Measurements from ENCODE around the gene SNX25.

DNA sequence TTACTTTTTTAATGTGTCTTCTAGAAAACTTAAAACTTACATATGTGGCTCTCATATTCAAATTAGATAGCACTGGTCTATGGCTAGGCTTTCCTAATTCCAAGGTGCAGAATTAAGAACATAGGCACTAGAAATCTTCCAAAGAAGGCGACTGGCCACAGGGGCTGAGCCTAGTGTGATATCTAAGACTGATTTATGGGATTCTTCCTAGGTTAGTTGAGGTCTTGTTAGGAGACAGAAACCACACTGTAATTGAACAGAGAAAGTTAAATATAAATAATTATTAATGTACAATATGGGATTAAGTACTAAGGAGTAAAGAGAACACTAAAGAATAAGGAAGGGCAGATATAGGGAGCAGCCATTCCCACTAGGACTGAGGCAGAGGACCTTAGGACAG is 48.3 kb downstream of the SNX25 start:
- TF ChIP-seq ZNF281 (CRISPR knock-in tag; IDR thresholded peaks at IDR 0.05; ENCODE audit: borderline replicate concordance) (no peak), CTCF (CRISPR knock-in tag; IDR thresholded peaks at IDR 0.05) (no peak), CENPX (CRISPR knock-in tag; IDR thresholded peaks at IDR 0.05) (no peak), PREB (CRISPR knock-in tag; IDR thresholded peaks at IDR 0.05) (no peak), SUZ12 (IDR thresholded peaks at IDR 0.05; ENCODE audit: low read depth, low read length) (no peak), NAIF1 (CRISPR knock-in tag; IDR thresholded peaks at IDR 0.05; ENCODE audit: borderline replicate concordance) (no peak), RXRA (CRISPR knock-in tag; IDR thresholded peaks at IDR 0.05) (no peak), ZZZ3 (CRISPR knock-in tag; IDR thresholded peaks at IDR 0.05; ENCODE audit: borderline replicate concordance) (no peak), FOXA1 (IDR thresholded peaks at IDR 0.05) (no peak), FOXA1 (CRISPR knock-in tag; IDR thresholded peaks at IDR 0.05) (no peak), BRCA1 (CRISPR knock-in tag; IDR thresholded peaks at IDR 0.05) (no peak), EZH2 (conservative IDR thresholded peaks at IDR 0.05; ENCODE audit: low read depth, low read length) (no peak), FOXP1 (IDR thresholded peaks at IDR 0.05) (no peak), FOXP1 (CRISPR knock-in tag; IDR thresholded peaks at IDR 0.05) (no peak), TOPORS (CRISPR knock-in tag; IDR thresholded peaks at IDR 0.05) (no peak)
- TF ChIP-seq, protein P1, sequence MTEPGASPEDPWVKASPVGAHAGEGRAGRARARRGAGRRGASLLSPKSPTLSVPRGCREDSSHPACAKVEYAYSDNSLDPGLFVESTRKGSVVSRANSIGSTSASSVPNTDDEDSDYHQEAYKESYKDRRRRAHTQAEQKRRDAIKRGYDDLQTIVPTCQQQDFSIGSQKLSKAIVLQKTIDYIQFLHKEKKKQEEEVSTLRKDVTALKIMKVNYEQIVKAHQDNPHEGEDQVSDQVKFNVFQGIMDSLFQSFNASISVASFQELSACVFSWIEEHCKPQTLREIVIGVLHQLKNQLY (CRISPR knock-in tag; IDR thresholded peaks at IDR 0.05) = no peak
